HepG2 (cell line): ENCODE results near the gene CRLF1. TPM values are rescaled to one million over a fixed set of nuclear protein-coding genes. Genes with fewer than 3 reads are reported as not detected.
A peak's percentile ranks its signal among the peaks of the same experiment; 100 is the strongest.

Experiments
- DMAP1 ChIP-seq: IDR thresholded peaks from 2 replicates; pipeline ENCODE4 v1.6.1; 2016
- DRAP1 ChIP-seq: IDR thresholded peaks from 2 replicates; pipeline ENCODE4 v1.6.1; 2016; ENCODE audit warnings: missing genetic modification reagents, missing compliant biosample characterization
- GFI1 ChIP-seq: sonication (generic); formaldehyde crosslinking; IDR thresholded peaks from 2 replicates; pipeline ENCODE4 v1.5.0; 2020; ENCODE audit warnings: missing genetic modification reagents, mild to moderate bottlenecking, borderline replicate concordance
- NCOA2 ChIP-seq: sonication (generic); formaldehyde crosslinking; IDR thresholded peaks from 2 replicates; pipeline ENCODE4 v1.8.0; 2022; ENCODE audit warnings: inconsistent platforms
- NFKB2 ChIP-seq: sonication (generic); formaldehyde crosslinking; IDR thresholded peaks from 2 replicates; pipeline ENCODE4 v1.4.0; 2020; ENCODE audit warnings: missing genetic modification reagents, borderline replicate concordance
- NRL ChIP-seq: sonication (generic); formaldehyde crosslinking; IDR thresholded peaks from 2 replicates; pipeline ENCODE4 v1.5.0; 2020; ENCODE audit warnings: missing genetic modification reagents, mild to moderate bottlenecking, moderate library complexity, borderline replicate concordance
- SOX6 ChIP-seq, 2 experiments: fragments of 450-650 bp in 1 of 2; sonication (generic) in 1 of 2; formaldehyde crosslinking in 1 of 2; IDR thresholded peaks; 2 replicates each; pipeline versions ENCODE4 v1.4.0 to v1.6.1; 2017 to 2020; ENCODE audit warnings: antibody characterized with exemption in 1 of 2, mild to moderate bottlenecking in 1 of 2, missing genetic modification reagents in 1 of 2
- TAF1 ChIP-seq: sonication (generic); formaldehyde crosslinking; IDR thresholded peaks from 2 replicates; pipeline ENCODE4 v1.4.0; 2020; ENCODE audit warnings: missing genetic modification reagents
- XRCC5 ChIP-seq: fragments of 200-400 bp; formaldehyde crosslinking; optimal IDR thresholded peaks from 2 replicates; pipeline ENCODE3; 2017; ENCODE audit warnings: mild to moderate bottlenecking, low read length
- ZBTB14 ChIP-seq: sonication (generic); formaldehyde crosslinking; IDR thresholded peaks from 2 replicates; pipeline ENCODE4 v1.4.0; 2020; ENCODE audit warnings: missing genetic modification reagents
- ZFP90 ChIP-seq: sonication (generic); formaldehyde crosslinking; IDR thresholded peaks from 2 replicates; pipeline ENCODE4 v1.8.0; 2022; ENCODE audit warnings: missing genetic modification reagents, mild to moderate bottlenecking, inconsistent platforms, borderline replicate concordance
- ZFYVE20 ChIP-seq: sonication (generic); formaldehyde crosslinking; IDR thresholded peaks from 2 replicates; pipeline ENCODE4 v1.8.0; 2023; ENCODE audit warnings: low read depth, mild to moderate bottlenecking, moderate library complexity, missing genetic modification reagents, borderline replicate concordance
- ZNF280B ChIP-seq: sonication (generic); formaldehyde crosslinking; IDR thresholded peaks from 2 replicates; pipeline ENCODE4 v1.5.0; 2020; ENCODE audit warnings: missing genetic modification reagents, mild to moderate bottlenecking, borderline replicate concordance
- ZNF335 ChIP-seq: sonication (generic); formaldehyde crosslinking; IDR thresholded peaks from 2 replicates; pipeline ENCODE4 v1.4.0; 2020; ENCODE audit warnings: missing genetic modification reagents
- ZNF678 ChIP-seq: sonication (generic); formaldehyde crosslinking; IDR thresholded peaks from 2 replicates; pipeline ENCODE4 v1.4.0; 2020; ENCODE audit warnings: mild to moderate bottlenecking, missing genetic modification reagents
- ZNF780A ChIP-seq: sonication (generic); formaldehyde crosslinking; IDR thresholded peaks from 2 replicates; pipeline ENCODE4 v1.8.0; 2022; ENCODE audit warnings: mild to moderate bottlenecking, missing genetic modification reagents, moderate library complexity
- polyA plus RNA-seq, 8 experiments: library from polyadenylated mRNA; depleted of rRNA in 3 of 8; stranded (reverse) in 7 of 8; unstranded in 1 of 8; fragments of >200 nt; fragmentation: Illumina TruSeq in 4 of 8; extraction: Trizol in 4 of 8; gene quantifications; 2 replicates each; pipeline versions ENCODE4 v1.2.1 to v1.2.3, GENCODE V29; 2011 to 2016; ENCODE audit warnings: low read depth in 4 of 8, missing spikeins in 1 of 8, mixed read lengths in 1 of 8; ENCODE audit not compliant: insufficient read depth in 1 of 8
- total RNA-seq, 5 experiments: library from RNA; depleted of rRNA; stranded (reverse); fragments of >200 nt; fragmentation: Illumina TruSeq; extraction: Trizol; gene quantifications; 2 replicates each; pipeline ENCODE4 v1.2.3, GENCODE V29; 2016; ENCODE audit warnings: low read depth in 1 of 5
- TF ChIP-seq, protein P1 (sequence below): sonication (generic); formaldehyde crosslinking; IDR thresholded peaks from 2 replicates; pipeline ENCODE4 v1.8.0; 2022; ENCODE audit warnings: missing genetic modification reagents, mild to moderate bottlenecking, moderate library complexity, borderline replicate concordance
- TF ChIP-seq, protein P2 (sequence below): sonication (generic); formaldehyde crosslinking; IDR thresholded peaks from 2 replicates; pipeline ENCODE4 v1.5.0; 2020; ENCODE audit warnings: mild to moderate bottlenecking, missing genetic modification reagents
- TF ChIP-seq, protein P3 (sequence below): sonication (generic); formaldehyde crosslinking; conservative IDR thresholded peaks from 2 replicates; pipeline ENCODE4 v1.4.0; 2020; ENCODE audit warnings: missing genetic modification reagents

Gene CRLF1
- total and polyA plus RNA-seq, 2 of the 13 experiments (the other 11 are each of a cell fraction or from before 2014, with no cell fraction given): 217 to 296 TPM

GRCh38 chr19:18610245-18610555, 3.6 kb upstream of the CRLF1 start (continued):
- TF ChIP-seq XRCC5: peak; percentile 66
- TF ChIP-seq, protein P1, sequence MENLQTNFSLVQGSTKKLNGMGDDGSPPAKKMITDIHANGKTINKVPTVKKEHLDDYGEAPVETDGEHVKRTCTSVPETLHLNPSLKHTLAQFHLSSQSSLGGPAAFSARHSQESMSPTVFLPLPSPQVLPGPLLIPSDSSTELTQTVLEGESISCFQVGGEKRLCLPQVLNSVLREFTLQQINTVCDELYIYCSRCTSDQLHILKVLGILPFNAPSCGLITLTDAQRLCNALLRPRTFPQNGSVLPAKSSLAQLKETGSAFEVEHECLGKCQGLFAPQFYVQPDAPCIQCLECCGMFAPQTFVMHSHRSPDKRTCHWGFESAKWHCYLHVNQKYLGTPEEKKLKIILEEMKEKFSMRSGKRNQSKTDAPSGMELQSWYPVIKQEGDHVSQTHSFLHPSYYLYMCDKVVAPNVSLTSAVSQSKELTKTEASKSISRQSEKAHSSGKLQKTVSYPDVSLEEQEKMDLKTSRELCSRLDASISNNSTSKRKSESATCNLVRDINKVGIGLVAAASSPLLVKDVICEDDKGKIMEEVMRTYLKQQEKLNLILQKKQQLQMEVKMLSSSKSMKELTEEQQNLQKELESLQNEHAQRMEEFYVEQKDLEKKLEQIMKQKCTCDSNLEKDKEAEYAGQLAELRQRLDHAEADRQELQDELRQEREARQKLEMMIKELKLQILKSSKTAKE (CRISPR knock-in tag): no peak
- TF ChIP-seq, protein P2, sequence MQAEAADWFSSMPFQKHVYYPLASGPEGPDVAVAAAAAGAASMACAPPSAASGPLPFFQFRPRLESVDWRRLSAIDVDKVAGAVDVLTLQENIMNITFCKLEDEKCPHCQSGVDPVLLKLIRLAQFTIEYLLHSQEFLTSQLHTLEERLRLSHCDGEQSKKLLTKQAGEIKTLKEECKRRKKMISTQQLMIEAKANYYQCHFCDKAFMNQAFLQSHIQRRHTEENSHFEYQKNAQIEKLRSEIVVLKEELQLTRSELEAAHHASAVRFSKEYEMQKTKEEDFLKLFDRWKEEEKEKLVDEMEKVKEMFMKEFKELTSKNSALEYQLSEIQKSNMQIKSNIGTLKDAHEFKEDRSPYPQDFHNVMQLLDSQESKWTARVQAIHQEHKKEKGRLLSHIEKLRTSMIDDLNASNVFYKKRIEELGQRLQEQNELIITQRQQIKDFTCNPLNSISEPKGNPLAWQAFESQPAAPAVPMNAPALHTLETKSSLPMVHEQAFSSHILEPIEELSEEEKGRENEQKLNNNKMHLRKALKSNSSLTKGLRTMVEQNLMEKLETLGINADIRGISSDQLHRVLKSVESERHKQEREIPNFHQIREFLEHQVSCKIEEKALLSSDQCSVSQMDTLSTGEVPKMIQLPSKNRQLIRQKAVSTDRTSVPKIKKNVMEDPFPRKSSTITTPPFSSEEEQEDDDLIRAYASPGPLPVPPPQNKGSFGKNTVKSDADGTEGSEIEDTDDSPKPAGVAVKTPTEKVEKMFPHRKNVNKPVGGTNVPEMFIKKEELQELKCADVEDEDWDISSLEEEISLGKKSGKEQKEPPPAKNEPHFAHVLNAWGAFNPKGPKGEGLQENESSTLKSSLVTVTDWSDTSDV (CRISPR knock-in tag): peak; percentile 54; the same call in 1 of the 2 replicates
- TF ChIP-seq NFKB2 (CRISPR knock-in tag): 0 out of 2 replicates have a peak, but pooled peaks have one; percentile 10
- TF ChIP-seq DRAP1 (CRISPR knock-in tag): peak; percentile 33; the same call in 1 of the 2 replicates
- no peak for TF ChIP-seq ZFYVE20
- TF ChIP-seq ZNF335 (CRISPR knock-in tag): no peak
- 0 out of 2 replicates have a peak, but pooled peaks have one; percentile 10 for TF ChIP-seq GFI1 (CRISPR knock-in tag)
- peak; percentile 41; the same call in 1 of the 2 replicates for TF ChIP-seq DMAP1 (CRISPR knock-in tag)
- peak; percentile 89 for TF ChIP-seq ZNF280B (CRISPR knock-in tag)
- TF ChIP-seq SOX6 (IDR thresholded peaks at IDR 0.05): no peak
- no peak for TF ChIP-seq SOX6 (CRISPR knock-in tag; IDR thresholded peaks at IDR 0.05)
- TF ChIP-seq, protein P3, sequence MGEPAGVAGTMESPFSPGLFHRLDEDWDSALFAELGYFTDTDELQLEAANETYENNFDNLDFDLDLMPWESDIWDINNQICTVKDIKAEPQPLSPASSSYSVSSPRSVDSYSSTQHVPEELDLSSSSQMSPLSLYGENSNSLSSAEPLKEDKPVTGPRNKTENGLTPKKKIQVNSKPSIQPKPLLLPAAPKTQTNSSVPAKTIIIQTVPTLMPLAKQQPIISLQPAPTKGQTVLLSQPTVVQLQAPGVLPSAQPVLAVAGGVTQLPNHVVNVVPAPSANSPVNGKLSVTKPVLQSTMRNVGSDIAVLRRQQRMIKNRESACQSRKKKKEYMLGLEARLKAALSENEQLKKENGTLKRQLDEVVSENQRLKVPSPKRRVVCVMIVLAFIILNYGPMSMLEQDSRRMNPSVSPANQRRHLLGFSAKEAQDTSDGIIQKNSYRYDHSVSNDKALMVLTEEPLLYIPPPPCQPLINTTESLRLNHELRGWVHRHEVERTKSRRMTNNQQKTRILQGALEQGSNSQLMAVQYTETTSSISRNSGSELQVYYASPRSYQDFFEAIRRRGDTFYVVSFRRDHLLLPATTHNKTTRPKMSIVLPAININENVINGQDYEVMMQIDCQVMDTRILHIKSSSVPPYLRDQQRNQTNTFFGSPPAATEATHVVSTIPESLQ (CRISPR knock-in tag): no peak
- TF ChIP-seq TAF1 (CRISPR knock-in tag): peak; percentile 60; the same call in 1 of the 2 replicates
- peak; percentile 30; the same call in 1 of the 2 replicates for TF ChIP-seq ZFP90
- TF ChIP-seq NRL (CRISPR knock-in tag): 0 out of 2 replicates have a peak, but pooled peaks have one; percentile 63
- TF ChIP-seq ZBTB14 (CRISPR knock-in tag): 0 out of 2 replicates have a peak, but pooled peaks have one; percentile 7
- TF ChIP-seq NCOA2 (CRISPR knock-in tag): no peak
- TF ChIP-seq ZNF678 (CRISPR knock-in tag): no peak
- TF ChIP-seq ZNF780A (CRISPR knock-in tag): peak; percentile 99
